H1 (cell line): ENCODE results near the gene DAB2IP. TPM values are rescaled to one million over a fixed set of nuclear protein-coding genes. Genes with fewer than 3 reads are reported as not detected.

Source experiments
- CTCF ChIA-PET: fragments of 300-600 bp; sonication (Branson Sonifier 250); formaldehyde crosslinking; loops from one replicate; lab custom pipeline; 2021; ENCODE audit not compliant: partially characterized antibody; lab: Charles Lee
- POLR2A ChIA-PET: fragments of 300-600 bp; sonication (Branson Sonifier 250); formaldehyde crosslinking; loops from one replicate; lab custom pipeline; 2021; ENCODE audit warnings: inconsistent platforms; ENCODE audit not compliant: partially characterized antibody; lab: Charles Lee
- DNase-seq, 2 experiments: peaks; one replicate each; pipeline versions ENCODE4 v3.0.0 to v3.0.0-alpha.2; 2010 to 2022; ENCODE audit warnings: low spot score in 2 of 2, low read depth in 1 of 2, mixed read lengths in 1 of 2
- FAIRE-seq: peaks from 2 replicates; lab custom pipeline; 2011; peaks lifted over from hg19 to GRCh38; lab: Jason Lieb, UNC
- H2AFZ ChIP-seq: 2 replicates; pipeline ENCODE4 v1.8.1; 2012; ENCODE audit warnings: low read length, inconsistent platforms
- H2AK5ac ChIP-seq: 2 replicates; pipeline ENCODE4 v1.6.1; 2013; ENCODE audit warnings: low read depth, low read length
- H2BK120ac ChIP-seq: replicated peaks from 2 replicates; pipeline ENCODE3; 2013; ENCODE audit warnings: low read depth, low read length, inconsistent platforms
- H2BK12ac ChIP-seq: 2 replicates; pipeline ENCODE4 v1.6.1; 2013; ENCODE audit warnings: low read depth, low read length
- H2BK15ac ChIP-seq: 2 replicates; pipeline ENCODE4 v1.6.1; 2013; ENCODE audit warnings: low read length
- H2BK20ac ChIP-seq: 2 replicates; pipeline ENCODE4 v1.6.1; 2013; ENCODE audit warnings: low read length
- H2BK5ac ChIP-seq: 2 replicates; pipeline ENCODE4 v1.6.1; 2013; ENCODE audit warnings: low read depth, low read length
- H3K14ac ChIP-seq: 2 replicates; pipeline ENCODE4 v1.6.1; 2013; ENCODE audit warnings: inconsistent platforms; ENCODE audit not compliant: insufficient read length
- H3K18ac ChIP-seq: 2 replicates; pipeline ENCODE4 v1.6.1; 2013; ENCODE audit warnings: low read length; ENCODE audit errors: extremely low read depth
- H3K23ac ChIP-seq: 2 replicates; pipeline ENCODE4 v1.6.1; 2013; ENCODE audit warnings: inconsistent platforms; ENCODE audit not compliant: insufficient read length
- H3K23me2 ChIP-seq: 2 replicates; pipeline ENCODE4 v1.6.1; 2013; ENCODE audit warnings: low read depth, low read length
- H3K27ac ChIP-seq: 2 replicates; pipeline ENCODE4 v1.6.1; 2011; ENCODE audit warnings: low read depth, low read length, inconsistent platforms
- H3K27me3 ChIP-seq, 4 experiments: replicated peaks in 1 of 4; 1 replicate in 1 of 4; 2 replicates in 3 of 4; pipeline versions ENCODE4 v1.6.1 to v1.8.1; 2011 to 2013; ENCODE audit warnings: low read length in 3 of 4, mild to moderate bottlenecking in 3 of 4, inconsistent platforms in 2 of 4, mixed read lengths in 2 of 4, moderate library complexity in 1 of 4; ENCODE audit not compliant: control insufficient read depth in 3 of 4, insufficient read depth in 3 of 4; ENCODE audit errors: extremely low read depth in 1 of 4
- H3K36me3 ChIP-seq, 4 experiments: 2 replicates each; pipeline versions ENCODE4 v1.6.1 to v1.8.1; 2011 to 2013; ENCODE audit warnings: mild to moderate bottlenecking in 4 of 4, low read length in 3 of 4, moderate library complexity in 2 of 4, control low read depth in 1 of 4, inconsistent platforms in 1 of 4; ENCODE audit not compliant: insufficient read depth in 4 of 4, control insufficient read depth in 2 of 4
- H3K4ac ChIP-seq: replicated peaks from 2 replicates; pipeline ENCODE3; 2013; ENCODE audit warnings: low read length, low read depth, mixed read lengths, inconsistent platforms; ENCODE audit not compliant: insufficient read length
- H3K4me1 ChIP-seq, 4 experiments: replicated peaks in 1 of 4; 1 replicate in 1 of 4; 2 replicates in 3 of 4; pipeline versions ENCODE4 v1.6.1 to v1.8.1; 2011 to 2013; ENCODE audit warnings: low read length in 3 of 4, inconsistent platforms in 2 of 4, mixed read lengths in 1 of 4; ENCODE audit not compliant: insufficient read depth in 4 of 4, control insufficient read depth in 3 of 4
- H3K4me2 ChIP-seq, 2 experiments: 2 replicates each; pipeline versions ENCODE4 v1.6.1 to v1.8.1; 2011 to 2013; ENCODE audit warnings: low read depth in 2 of 2, low read length in 2 of 2, control low read depth in 1 of 2, inconsistent platforms in 1 of 2, mild to moderate bottlenecking in 1 of 2; ENCODE audit not compliant: insufficient read depth in 1 of 2
- H3K4me3 ChIP-seq, 4 experiments: fragments of 200-600, 300-600 bp in 1 of 4; sonication (generic), shearing (Covaris generic), sonication (Bioruptor Twin) in 1 of 4; 2 replicates each; pipeline versions ENCODE4 v1.5.1 to v1.8.1; 2011 to 2016; ENCODE audit warnings: low read length in 4 of 4, low read depth in 3 of 4, control low read depth in 2 of 4, inconsistent platforms in 2 of 4, mild to moderate bottlenecking in 2 of 4, mixed read lengths in 1 of 4, moderate library complexity in 1 of 4; ENCODE audit not compliant: insufficient read depth in 2 of 4; ENCODE audit errors: extremely low read depth in 1 of 4
- H3K56ac ChIP-seq: replicated peaks from 2 replicates; pipeline ENCODE3; 2013; ENCODE audit warnings: low read depth, mild to moderate bottlenecking, mixed read lengths, low read length, inconsistent platforms; ENCODE audit not compliant: insufficient read length
- H3K79me1 ChIP-seq: 2 replicates; pipeline ENCODE4 v1.6.1; 2013; ENCODE audit warnings: low read depth, low read length, control low read depth
- H3K79me2 ChIP-seq, 2 experiments: 2 replicates each; pipeline versions ENCODE4 v1.6.1 to v1.8.1; 2012 to 2013; ENCODE audit warnings: low read length in 2 of 2, mild to moderate bottlenecking in 2 of 2, inconsistent platforms in 1 of 2; ENCODE audit not compliant: insufficient read depth in 2 of 2, control insufficient read depth in 1 of 2
- H3K9ac ChIP-seq, 4 experiments: replicated peaks in 1 of 4; 1 replicate in 1 of 4; 2 replicates in 3 of 4; pipeline versions ENCODE4 v1.6.1 to v1.8.1; 2011 to 2013; ENCODE audit warnings: low read depth in 3 of 4, low read length in 3 of 4, control low read depth in 2 of 4, mild to moderate bottlenecking in 2 of 4, moderate library complexity in 2 of 4, inconsistent platforms in 1 of 4; ENCODE audit errors: extremely low read depth in 1 of 4
- H3K9me3 ChIP-seq, 2 experiments: 2 replicates each; pipeline versions ENCODE4 v1.6.1 to v1.8.1; 2012 to 2013; ENCODE audit warnings: mild to moderate bottlenecking in 2 of 2, moderate library complexity in 2 of 2, control low read depth in 1 of 2, inconsistent platforms in 1 of 2, low read depth in 1 of 2, low read length in 1 of 2, mixed read lengths in 1 of 2; ENCODE audit not compliant: insufficient read depth in 2 of 2
- H4K20me1 ChIP-seq, 2 experiments: replicated peaks in 1 of 2; 2 replicates each; pipeline versions ENCODE3 to v1.8.1; 2011 to 2013; ENCODE audit warnings: inconsistent platforms in 2 of 2, low read length in 2 of 2, mild to moderate bottlenecking in 1 of 2; ENCODE audit not compliant: insufficient read depth in 2 of 2, control insufficient read depth in 1 of 2
- H4K5ac ChIP-seq: 2 replicates; pipeline ENCODE4 v1.6.1; 2013; ENCODE audit warnings: low read length, low read depth, mixed read lengths, inconsistent platforms; ENCODE audit not compliant: insufficient read length
- H4K8ac ChIP-seq: 2 replicates; pipeline ENCODE4 v1.8.0; 2013; ENCODE audit warnings: mild to moderate bottlenecking, moderate library complexity, low read length, inconsistent platforms; ENCODE audit not compliant: insufficient read depth; ENCODE audit errors: extremely low read depth
- H4K91ac ChIP-seq: replicated peaks from 2 replicates; pipeline ENCODE3; 2013; ENCODE audit warnings: low read length, mixed read lengths, inconsistent platforms; ENCODE audit not compliant: insufficient read length
- CBX8 ChIP-seq: fragments of 300-800, 300-1000 bp; sonication (generic); IDR thresholded peaks from 2 replicates; pipeline ENCODE4 v1.7.1; 2016; ENCODE audit warnings: low read depth, low read length, borderline replicate concordance
- CTBP2 ChIP-seq: IDR thresholded peaks from 2 replicates; pipeline ENCODE4 v1.7.0; 2011; ENCODE audit warnings: borderline replicate concordance, mild to moderate bottlenecking, moderate library complexity, mixed read lengths, low read length; ENCODE audit not compliant: insufficient read depth, insufficient read length
- JUN ChIP-seq: IDR thresholded peaks from 2 replicates; pipeline ENCODE4 v1.6.1; 2011; ENCODE audit warnings: low read depth, mild to moderate bottlenecking, improper control_type of control experiment, low read length
- SAP30 ChIP-seq: fragments of 300-600 bp; sonication (generic); IDR thresholded peaks from 2 replicates; pipeline ENCODE4 v1.7.1; 2012; ENCODE audit warnings: low read length, moderate library complexity, mild to moderate bottlenecking, inconsistent platforms; ENCODE audit not compliant: insufficient read depth, insufficient replicate concordance
- SIN3A ChIP-seq, 2 experiments: IDR thresholded peaks in 1 of 2; conservative IDR thresholded peaks in 1 of 2; 2 replicates each; pipeline ENCODE4 v1.6.1; 2011 to 2012; ENCODE audit warnings: low read length in 2 of 2, improper control_type of control experiment in 1 of 2, low read depth in 1 of 2, mild to moderate bottlenecking in 1 of 2
- SIRT6 ChIP-seq: IDR thresholded peaks from one replicate; pipeline ENCODE4 v1.7.1; 2012; ENCODE audit warnings: low read length, inconsistent platforms
- TEAD4 ChIP-seq: IDR thresholded peaks from 2 replicates; pipeline ENCODE4 v1.6.1; 2012; ENCODE audit warnings: low read depth, low read length, inconsistent platforms, mixed read lengths
- YY1 ChIP-seq: IDR thresholded peaks from 2 replicates; pipeline ENCODE4 v1.6.1; 2011; ENCODE audit warnings: low read depth, mild to moderate bottlenecking, low read length
- WGBS, 2 experiments: shearing (Covaris generic) in 1 of 2; methylation state at CpG; one replicate each; pipeline versions ENCODE4 v1.1.6 to v1.1.7; 2013 to 2015; ENCODE audit warnings: low lambda C conversion rate in 2 of 2, mixed read lengths in 2 of 2, inconsistent platforms in 1 of 2, low coverage in 1 of 2, missing lambda C conversion rate in 1 of 2; ENCODE audit not compliant: insufficient replicate concordance in 2 of 2, insufficient coverage in 1 of 2, insufficient read length in 1 of 2; ENCODE audit errors: extremely low coverage in 1 of 2, missing lambda C conversion rate in 1 of 2; 5-methylcytosine and 5-hydroxymethylcytosine counted together
- polyA plus RNA-seq, 7 experiments: library from polyadenylated mRNA; depleted of rRNA in 3 of 7; stranded (reverse) in 5 of 7; unstranded in 2 of 7; fragments of >200 nt in 5 of 7; fragments of 200-250 nt in 2 of 7; gene quantifications; 1 replicate in 5 of 7; 2 replicates in 1 of 7; 4 replicates in 1 of 7; pipeline versions ENCODE4 v1.2.1 to v1.2.3, GENCODE V29; 2011 to 2013; ENCODE audit warnings: missing spikeins in 2 of 7, mixed read lengths in 2 of 7
- total RNA-seq: library from RNA; stranded (reverse); fragmentation: NEBNext Ultra II Directional; extraction: Animal tissue kit (Norgen Biotek cat#: 25700); gene quantifications from 2 replicates; pipeline ENCODE4 v1.2.1, GENCODE V29; 2021
- TF ChIP-seq, protein P1 (sequence below): IDR thresholded peaks from 2 replicates; pipeline ENCODE4 v1.6.1; 2012; ENCODE audit warnings: inconsistent platforms

Gene DAB2IP
- total and polyA plus RNA-seq, 2 of the 8 experiments (the other 6 are each of a cell fraction or from before 2014, with no cell fraction given), result 19.7 to 39.5 TPM

DNA sequence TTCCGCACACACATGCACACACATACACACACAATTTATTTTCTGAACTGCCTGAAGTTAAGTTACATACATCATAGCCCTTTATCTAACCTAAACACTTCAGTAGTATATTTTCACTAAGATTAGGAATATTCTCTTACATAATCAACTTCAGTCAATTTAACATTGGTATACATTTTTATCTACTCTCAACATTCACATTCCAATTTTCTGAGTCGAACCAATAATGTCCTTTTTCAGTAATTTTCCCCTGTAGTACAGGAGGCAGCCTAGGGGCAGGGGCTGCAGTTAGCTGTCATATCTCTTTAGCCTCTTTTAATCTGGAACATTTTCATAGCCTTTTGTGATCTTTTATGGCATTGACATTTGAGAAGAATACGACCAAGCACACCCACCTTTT is 150.1 kb downstream of the DAB2IP start:
- POLR2A ChIA-PET, result no interaction called here
- Histone ChIP-seq H4K91ac (no peak overlapping the region), H2BK20ac (no peak overlapping the region), H2BK12ac (no peak overlapping the region), H3K4me1 (peaks cover 0 to 5% (median 1%) of the 10 kb centered on the region in 4 experiments; a peak in 1 of 7 replicates), H3K27ac (no peak overlapping the region), H3K18ac (no peak overlapping the region), H3K9ac (no peak overlapping the region), H3K56ac (no peak overlapping the region), H2AFZ (no peak overlapping the region), H4K5ac (no peak overlapping the region), H3K4ac (no peak overlapping the region), H3K9me3 (0 out of 4 replicates have a peak, but pooled peaks cover 0 to 2% of the 10 kb centered on the region in 2 experiments), H3K79me1 (no peaks in the 10 kb centered on the region), H3K23me2 (peaks cover 2% of the 10 kb centered on the region; the same call in 1 of the 2 replicates), H2BK5ac (no peak overlapping the region), H2BK15ac (no peak overlapping the region), H3K36me3 (no peaks in the 10 kb centered on the region), H3K4me2 (no peak overlapping the region), H2BK120ac (no peak overlapping the region), H3K79me2 (no peaks in the 10 kb centered on the region), H4K20me1 (no peaks in the 10 kb centered on the region), H3K4me3 (no peak overlapping the region), H3K27me3 (no peaks in the 10 kb centered on the region), H3K14ac (no peak overlapping the region), H3K23ac (no peak overlapping the region), H2AK5ac (no peak overlapping the region), H4K8ac (no peak overlapping the region)
- CTCF ChIA-PET, result interaction anchor here (0.6 to 1.8 kb wide), 2 partner anchors 114 to 223 kb away, joined by 3 to 4 read pairs; no protein-coding TSS in a partner anchor
- no peak for FAIRE-seq
- no peak for DNase-seq
- WGBS, 2 experiments, result 85% methylated on average over 3 of the region's 3 CpGs; no CpG with 5 or more reads in 1 of the 2 experiments
- TF ChIP-seq CTBP2, result no peak
- TF ChIP-seq JUN, result no peak
- TF ChIP-seq TEAD4, result no peak
- no peak for TF ChIP-seq CBX8
- no peak for TF ChIP-seq SIN3A (conservative IDR thresholded peaks at IDR 0.05 in 1 of 2, IDR thresholded peaks at IDR 0.05 in 1 of 2; ENCODE audit: low read depth in 1 of 2, low read length in 2 of 2)
- TF ChIP-seq SAP30, result no peak
- TF ChIP-seq SIRT6, result no peak
- TF ChIP-seq, protein P1, sequence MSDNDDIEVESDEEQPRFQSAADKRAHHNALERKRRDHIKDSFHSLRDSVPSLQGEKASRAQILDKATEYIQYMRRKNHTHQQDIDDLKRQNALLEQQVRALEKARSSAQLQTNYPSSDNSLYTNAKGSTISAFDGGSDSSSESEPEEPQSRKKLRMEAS, result no peak
- TF ChIP-seq YY1, result no peak
